Measurements from ENCODE around the gene CGN. TPM values are rescaled to one million over a fixed set of nuclear protein-coding genes. Genes with fewer than 3 reads are reported as not detected.

Gene CGN
- total RNA-seq, 1 experiment from 2014 or later, result 147 TPM

- peak overlapping the region; percentile 96 for H3K4me3 Mint-ChIP-seq (ENCODE audit: unreplicated experiment)
- peaks cover 24% of the 10 kb centered on the region for H3K4me1 ChIP-seq
- H3K27me3 Mint-ChIP-seq (ENCODE audit: insufficient read depth, unreplicated experiment), result no peaks in the 10 kb centered on the region
- intact Hi-C loops (cut with micrococcal nuclease; ENCODE audit: unreplicated experiment), result loop anchor here (1.0 to 5.0 kb wide), 4 partner anchors 40 to 312 kb away; partner anchors contain the start of genes PIP5K1A and ZNF687
- CTCF ChIA-PET, result interaction anchor here (0.7 to 1.0 kb wide), 3 partner anchors 15 to 110 kb away, joined by 3 to 9 read pairs (median 4); no protein-coding TSS in a partner anchor
- DNase-seq, result peak in 1 of 2 experiments; percentile 62
- H3K27ac Mint-ChIP-seq (ENCODE audit: unreplicated experiment), result peak overlapping the region; percentile 94
- H3K9me3 Mint-ChIP-seq (ENCODE audit: unreplicated experiment), result no peaks in the 10 kb centered on the region
- H3K36me3 ChIP-seq (ENCODE audit: control insufficient read depth, insufficient read depth, low read length), result no peaks in the 10 kb centered on the region
- POLR2A ChIA-PET, result interaction anchor here (0.6 to 2.8 kb wide), 6 partner anchors 15 to 930 kb away, joined by 3 to 46 read pairs (median 9); partner anchors contain the start of genes MCL1, POGZ and TUFT1
- TF ChIP-seq, protein P1, sequence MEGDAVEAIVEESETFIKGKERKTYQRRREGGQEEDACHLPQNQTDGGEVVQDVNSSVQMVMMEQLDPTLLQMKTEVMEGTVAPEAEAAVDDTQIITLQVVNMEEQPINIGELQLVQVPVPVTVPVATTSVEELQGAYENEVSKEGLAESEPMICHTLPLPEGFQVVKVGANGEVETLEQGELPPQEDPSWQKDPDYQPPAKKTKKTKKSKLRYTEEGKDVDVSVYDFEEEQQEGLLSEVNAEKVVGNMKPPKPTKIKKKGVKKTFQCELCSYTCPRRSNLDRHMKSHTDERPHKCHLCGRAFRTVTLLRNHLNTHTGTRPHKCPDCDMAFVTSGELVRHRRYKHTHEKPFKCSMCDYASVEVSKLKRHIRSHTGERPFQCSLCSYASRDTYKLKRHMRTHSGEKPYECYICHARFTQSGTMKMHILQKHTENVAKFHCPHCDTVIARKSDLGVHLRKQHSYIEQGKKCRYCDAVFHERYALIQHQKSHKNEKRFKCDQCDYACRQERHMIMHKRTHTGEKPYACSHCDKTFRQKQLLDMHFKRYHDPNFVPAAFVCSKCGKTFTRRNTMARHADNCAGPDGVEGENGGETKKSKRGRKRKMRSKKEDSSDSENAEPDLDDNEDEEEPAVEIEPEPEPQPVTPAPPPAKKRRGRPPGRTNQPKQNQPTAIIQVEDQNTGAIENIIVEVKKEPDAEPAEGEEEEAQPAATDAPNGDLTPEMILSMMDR (IDR thresholded peaks at IDR 0.05; ENCODE audit: insufficient read depth in 1 of 2, low read depth in 1 of 2, low read length in 1 of 2, severe bottlenecking in 1 of 2, unreplicated experiment in 1 of 2), result no peak
- no peaks in the 10 kb centered on the region for H3K9me3 ChIP-seq
- BruUV-seq (replicated peaks), result no TSS peak
- peaks cover 28% of the 10 kb centered on the region for H3K36me3 Mint-ChIP-seq (ENCODE audit: insufficient read depth, unreplicated experiment)
- peaks cover 31% of the 10 kb centered on the region for H3K4me1 Mint-ChIP-seq (ENCODE audit: low read depth, unreplicated experiment)
- no peak overlapping the region for H3K4me3 ChIP-seq (ENCODE audit: low read depth, low read length)
- H3K27me3 ChIP-seq (replicated peaks; ENCODE audit: control insufficient read depth, insufficient read depth, low read length), result no peaks in the 10 kb centered on the region
Measured at GRCh38 chr1:151509350-151510019, 1.7 kb upstream of the CGN start.

DNA sequence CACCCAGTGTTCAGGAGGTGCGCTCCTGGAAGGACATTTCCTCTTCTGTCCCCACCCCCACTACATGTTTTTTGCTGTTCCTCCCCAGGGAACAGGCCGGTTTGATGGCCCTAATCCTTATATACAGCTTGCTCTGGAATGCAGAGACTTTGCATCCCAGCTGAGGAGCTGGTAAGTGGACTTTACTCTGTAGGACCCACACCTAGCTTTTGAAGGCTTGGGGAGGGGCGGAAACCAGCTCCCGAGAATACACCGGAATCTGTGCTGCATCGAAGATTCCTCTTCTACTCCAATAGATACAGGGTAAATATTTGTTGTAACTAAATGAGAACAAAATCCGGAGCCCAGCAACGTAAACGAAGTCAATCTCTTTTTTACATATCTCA lies 1.2 kb upstream of the CGN start:
- intact Hi-C loops (cut with micrococcal nuclease; ENCODE audit: unreplicated experiment), result loop anchor here (1.0 to 5.0 kb wide), 4 partner anchors 39 to 313 kb away; partner anchors contain the start of genes PIP5K1A and ZNF687

GRCh38 chr1:151510614-151510956 lies 602 bp upstream of the CGN start:
- no peak for DNase-seq
- Mint-ChIP-seq H3K4me1 (ENCODE audit: low read depth, unreplicated experiment) (peaks cover 34% of the 10 kb centered on the region), H3K4me3 (ENCODE audit: unreplicated experiment) (peak overlapping the region; percentile 96), H3K27ac (ENCODE audit: unreplicated experiment) (peak overlapping the region; percentile 94), H3K27me3 (ENCODE audit: insufficient read depth, unreplicated experiment) (no peaks in the 10 kb centered on the region), H3K36me3 (ENCODE audit: insufficient read depth, unreplicated experiment) (peaks cover 39% of the 10 kb centered on the region), H3K9me3 (ENCODE audit: unreplicated experiment) (no peaks in the 10 kb centered on the region)
- H3K36me3 ChIP-seq (ENCODE audit: control insufficient read depth, insufficient read depth, low read length), result no peaks in the 10 kb centered on the region
- intact Hi-C loops (cut with micrococcal nuclease; ENCODE audit: unreplicated experiment), result loop anchor here (1.0 to 5.0 kb wide), 4 partner anchors 39 to 313 kb away; partner anchors contain the start of genes PIP5K1A and ZNF687
- TSS peak; percentile 28 for BruUV-seq (replicated peaks)
- ChIA-PET CTCF (interaction anchor here (0.6 to 1.1 kb wide), 6 partner anchors 12 to 109 kb away, joined by 3 to 9 read pairs (median 4); partner anchors contain the start of gene POGZ), POLR2A (interaction anchor here (0.6 to 2.8 kb wide), 16 partner anchors 16 to 483 kb away, joined by 3 to 46 read pairs (median 6); partner anchors contain the start of genes PI4KB, POGZ, SNX27 and TUFT1)
- no peaks in the 10 kb centered on the region for H3K27me3 ChIP-seq (replicated peaks; ENCODE audit: control insufficient read depth, insufficient read depth, low read length)
- H3K4me3 ChIP-seq (ENCODE audit: low read depth, low read length), result peak overlapping the region; percentile 59
- H3K4me1 ChIP-seq, result peaks cover 28% of the 10 kb centered on the region
- TF ChIP-seq, protein P1 (IDR thresholded peaks at IDR 0.05; ENCODE audit: insufficient read depth in 1 of 2, low read depth in 1 of 2, low read length in 1 of 2, severe bottlenecking in 1 of 2, unreplicated experiment in 1 of 2), result no peak
- no peaks in the 10 kb centered on the region for H3K9me3 ChIP-seq

More for the DNA sequence above, 1.2 kb upstream of the CGN start:
- CTCF ChIA-PET, result interaction anchor here (0.7 to 1.0 kb wide), 3 partner anchors 15 to 110 kb away, joined by 3 to 9 read pairs (median 4); no protein-coding TSS in a partner anchor
- Histone ChIP-seq H3K9me3 (no peaks in the 10 kb centered on the region), H3K27me3 (replicated peaks; ENCODE audit: control insufficient read depth, insufficient read depth, low read length) (no peaks in the 10 kb centered on the region), H3K4me1 (peaks cover 24% of the 10 kb centered on the region), H3K4me3 (ENCODE audit: low read depth, low read length) (peak overlapping the region; percentile 59), H3K36me3 (ENCODE audit: control insufficient read depth, insufficient read depth, low read length) (no peaks in the 10 kb centered on the region)
- Mint-ChIP-seq H3K36me3 (ENCODE audit: insufficient read depth, unreplicated experiment) (peaks cover 34% of the 10 kb centered on the region), H3K27ac (ENCODE audit: unreplicated experiment) (peak overlapping the region; percentile 94), H3K4me1 (ENCODE audit: low read depth, unreplicated experiment) (peaks cover 35% of the 10 kb centered on the region), H3K9me3 (ENCODE audit: unreplicated experiment) (no peaks in the 10 kb centered on the region), H3K4me3 (ENCODE audit: unreplicated experiment) (peak overlapping the region; percentile 96), H3K27me3 (ENCODE audit: insufficient read depth, unreplicated experiment) (no peaks in the 10 kb centered on the region)
- POLR2A ChIA-PET, result interaction anchor here (0.6 to 2.8 kb wide), 7 partner anchors 16 to 931 kb away, joined by 3 to 46 read pairs (median 5); partner anchors contain the start of genes MCL1, POGZ and TUFT1
- peak; percentile 91 to 96 for DNase-seq
- TF ChIP-seq, protein P1 (IDR thresholded peaks at IDR 0.05; ENCODE audit: insufficient read depth in 1 of 2, low read depth in 1 of 2, low read length in 1 of 2, severe bottlenecking in 1 of 2, unreplicated experiment in 1 of 2), result no peak
- no TSS peak for BruUV-seq (replicated peaks)

All from Caco-2 (cell line).